GM21367 (cell line): ENCODE measurements around the gene LDLRAD4.

Experiments used
- ATAC-seq: cut with Tn5 transposase; IDR thresholded peaks from one replicate; pipeline ENCODE4 v1.9.1; 2021; ENCODE audit not compliant: unreplicated experiment

The LDLRAD4 gene

DNA sequence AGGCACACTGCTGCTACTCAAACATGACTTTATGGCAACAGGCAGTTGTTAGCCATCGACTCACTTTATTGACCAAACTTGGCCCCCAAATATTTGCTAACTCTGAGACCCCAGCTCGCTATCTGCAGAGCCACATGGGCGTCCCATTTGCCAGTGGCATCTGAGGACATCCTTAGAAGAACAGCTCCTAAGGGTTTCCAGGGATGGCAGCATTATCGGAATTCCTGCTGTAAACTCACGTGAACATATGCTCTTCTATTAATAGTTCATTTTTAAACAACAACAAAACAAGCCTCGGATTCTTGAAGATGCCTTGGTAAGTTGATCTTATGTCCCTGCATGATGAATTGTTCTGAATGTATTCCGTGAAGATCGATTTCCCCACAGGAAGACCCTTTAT is 181.0 kb downstream of the LDLRAD4 start:
- no peak for ATAC-seq

DNA sequence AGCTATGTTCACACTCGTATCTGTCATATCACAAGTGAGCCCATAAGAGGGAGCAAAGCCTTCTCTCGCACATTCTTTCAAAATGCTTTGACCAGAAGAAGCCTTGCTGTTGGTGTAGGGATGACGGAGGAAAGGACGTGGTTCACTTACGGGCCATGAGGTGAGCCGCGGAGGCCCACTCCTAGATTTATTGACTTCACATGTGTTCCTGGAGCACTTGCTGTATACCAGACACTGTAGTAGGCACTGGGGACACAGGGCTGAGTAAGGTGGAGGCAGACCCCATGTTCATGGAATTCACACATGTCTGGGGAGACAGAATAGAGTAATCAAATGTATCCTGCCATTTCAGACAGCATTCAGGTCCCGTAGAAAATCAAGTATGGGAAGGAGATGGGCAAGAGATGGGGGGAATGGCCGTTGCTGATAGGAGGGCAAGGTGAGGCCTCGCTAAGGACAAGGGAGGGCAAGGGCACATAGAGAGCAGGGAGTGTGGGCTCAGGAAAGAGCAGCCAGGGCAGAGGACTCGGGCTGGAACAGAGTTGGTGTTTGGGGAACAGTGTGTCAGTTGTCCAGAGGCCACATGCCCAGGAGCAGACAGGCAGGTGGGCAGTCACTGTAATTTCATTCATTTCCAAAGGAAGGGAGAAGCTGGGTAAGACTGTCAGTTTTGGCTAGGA is 182.2 kb downstream of the LDLRAD4 start:
- ATAC-seq = no peak

DNA sequence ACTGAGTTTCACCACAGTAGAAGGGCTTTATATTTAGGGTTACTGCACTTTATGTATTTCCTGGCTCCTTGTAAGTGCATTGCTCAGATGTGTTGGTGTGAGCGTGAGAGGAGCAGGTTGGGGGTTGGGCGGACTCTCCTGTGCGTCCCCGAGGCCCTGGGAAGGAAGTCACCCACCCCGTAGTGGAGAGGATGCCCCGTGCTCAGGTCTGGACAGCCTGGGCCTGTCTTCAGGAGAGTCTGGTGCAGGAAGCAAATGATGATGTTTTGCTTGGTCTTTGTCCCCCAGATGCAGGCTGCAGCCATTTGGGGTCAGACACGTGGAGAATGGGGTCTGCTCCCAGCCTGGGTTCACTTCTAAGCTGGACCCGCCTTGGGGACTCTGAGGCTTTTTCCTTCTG is 182.8 kb downstream of the LDLRAD4 start:
- ATAC-seq = no peak

DNA sequence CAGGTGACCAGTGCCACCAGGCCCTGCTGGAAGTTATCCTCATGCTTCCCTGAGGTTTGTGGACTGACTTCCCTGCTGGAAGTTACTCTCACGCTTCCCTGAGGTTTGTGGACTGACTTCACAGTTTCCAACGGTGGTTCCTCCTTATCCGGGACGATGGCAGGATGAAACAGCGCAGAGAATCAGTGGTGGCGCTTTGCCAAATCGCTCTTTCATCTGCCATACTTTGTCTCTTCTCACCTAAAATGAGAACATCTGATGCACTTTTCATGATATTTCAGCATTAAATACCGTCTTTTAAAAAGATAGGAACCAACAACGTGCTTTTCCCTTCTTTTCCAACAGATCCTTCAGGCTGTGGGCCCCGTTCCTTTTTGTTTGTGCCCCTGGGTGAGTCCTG is 183.3 kb downstream of the LDLRAD4 start:
- no peak for ATAC-seq

DNA sequence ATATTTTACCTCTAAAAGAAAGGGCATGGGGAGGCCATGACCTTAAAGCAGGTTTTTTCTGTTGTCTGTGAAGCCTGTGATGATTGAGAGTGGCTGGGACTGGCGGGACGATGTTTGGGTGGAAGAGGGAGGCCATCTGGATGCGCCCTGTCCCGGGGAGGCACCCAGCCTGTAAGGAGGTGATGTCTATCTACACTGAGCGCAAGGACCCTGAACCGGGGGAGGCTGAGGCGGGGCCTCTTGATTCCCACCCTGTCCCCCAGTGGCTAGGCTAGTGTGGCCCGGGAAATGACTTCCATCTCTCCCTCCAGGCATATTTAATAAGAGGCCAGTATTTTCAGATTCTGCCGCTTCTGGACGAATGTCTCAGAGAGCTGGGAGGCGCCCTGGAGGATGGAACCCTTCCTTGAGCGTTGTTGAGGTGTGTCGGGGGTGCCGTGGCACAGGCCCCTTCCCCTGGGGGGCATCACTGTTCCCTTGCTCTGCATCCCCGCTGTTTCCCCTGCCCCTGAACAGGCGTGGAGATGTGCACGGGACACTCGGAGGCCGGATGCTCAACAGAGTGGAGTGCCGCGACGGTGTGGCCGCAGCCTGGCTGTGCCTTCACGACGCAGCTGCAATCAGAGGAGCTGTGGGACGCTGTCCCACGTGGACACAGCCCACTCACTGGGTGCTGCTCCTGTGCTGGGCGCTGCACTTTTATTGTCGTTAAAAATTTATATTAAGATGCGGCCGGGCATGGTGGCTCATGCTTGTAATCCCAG is 185.4 kb downstream of the LDLRAD4 start:
- ATAC-seq = no peak

DNA sequence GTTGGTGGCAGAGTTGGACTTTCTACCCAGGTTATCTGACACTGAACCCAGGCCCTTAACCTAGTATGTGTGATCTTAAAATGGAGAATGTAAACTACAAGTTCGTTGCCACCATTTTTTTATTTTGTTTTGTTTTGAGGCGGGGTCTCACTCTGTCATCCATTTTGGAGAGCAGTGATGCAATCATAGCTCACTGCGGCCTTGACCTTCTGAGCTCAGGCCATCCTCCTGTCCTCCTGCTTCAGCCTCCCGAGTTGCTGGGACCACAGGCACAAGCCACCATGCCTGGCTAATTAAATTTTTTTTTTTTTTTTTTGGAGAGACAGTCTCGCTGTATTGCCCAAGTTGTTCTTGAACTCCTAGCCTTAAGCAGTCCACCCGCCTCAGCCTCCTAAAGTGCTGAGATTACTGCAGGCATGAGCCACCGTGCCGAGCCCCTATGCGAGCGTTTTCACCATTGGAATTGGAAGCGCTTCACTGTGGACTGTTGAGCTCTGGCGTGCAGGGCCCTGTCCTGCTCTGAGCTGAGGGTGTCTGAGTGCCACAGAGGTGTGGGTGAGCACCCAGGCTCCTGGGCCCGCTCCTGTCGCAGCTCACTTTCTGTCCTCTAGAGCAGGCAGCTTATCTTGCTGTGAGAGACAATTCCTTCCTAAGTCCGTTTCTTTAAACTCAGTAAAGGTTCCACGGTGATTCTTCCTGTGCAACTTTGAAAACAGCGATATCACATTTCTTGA is 186.9 kb downstream of the LDLRAD4 start:
- no peak for ATAC-seq

DNA sequence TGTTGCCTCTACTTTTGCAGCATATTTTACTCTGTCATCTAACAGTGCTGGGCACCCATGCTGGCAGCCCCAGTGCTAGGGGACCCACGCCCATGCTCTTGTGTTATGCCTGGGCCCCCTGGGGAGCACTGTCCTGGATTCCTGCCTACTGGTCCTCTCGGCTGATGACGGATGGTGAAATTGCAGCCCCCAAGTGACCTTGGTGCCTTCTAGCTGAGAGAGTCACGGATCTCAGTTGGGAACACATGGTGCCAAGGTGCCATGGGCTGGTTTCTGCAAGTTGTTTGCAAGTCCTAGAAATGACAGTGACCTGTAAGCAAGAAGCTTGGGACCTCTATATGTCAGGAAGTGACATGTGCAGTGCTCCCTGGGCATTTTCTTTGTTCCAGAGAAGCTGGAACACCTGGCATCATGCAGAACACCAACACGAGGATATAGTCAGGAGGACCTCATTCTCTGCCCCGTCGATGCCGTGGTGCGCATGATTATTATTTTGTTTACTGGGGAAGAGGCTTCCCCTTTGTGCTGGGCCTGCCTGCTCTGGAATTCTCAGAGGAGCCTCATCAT is 187.6 kb downstream of the LDLRAD4 start:
- ATAC-seq = no peak

DNA sequence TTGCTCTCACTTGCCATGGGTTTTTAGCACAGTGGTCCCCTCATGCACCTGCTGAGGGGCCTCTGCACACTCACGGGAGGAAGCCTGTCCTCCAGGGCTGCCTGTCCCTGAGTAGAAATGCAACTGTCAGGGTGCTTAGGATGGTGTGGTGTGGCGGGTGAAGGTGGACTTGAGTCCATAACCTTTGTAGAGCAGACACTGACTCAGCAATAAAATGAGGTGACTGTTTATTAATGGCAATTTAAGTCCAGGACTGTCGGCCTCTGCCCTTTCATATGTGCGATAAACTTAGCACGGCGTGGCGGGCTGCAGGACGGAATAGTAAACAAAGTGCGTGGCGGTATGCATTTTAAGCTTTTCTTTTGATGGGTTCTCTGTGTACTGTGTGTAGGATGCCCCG is 188.2 kb downstream of the LDLRAD4 start:
- ATAC-seq = no peak

DNA sequence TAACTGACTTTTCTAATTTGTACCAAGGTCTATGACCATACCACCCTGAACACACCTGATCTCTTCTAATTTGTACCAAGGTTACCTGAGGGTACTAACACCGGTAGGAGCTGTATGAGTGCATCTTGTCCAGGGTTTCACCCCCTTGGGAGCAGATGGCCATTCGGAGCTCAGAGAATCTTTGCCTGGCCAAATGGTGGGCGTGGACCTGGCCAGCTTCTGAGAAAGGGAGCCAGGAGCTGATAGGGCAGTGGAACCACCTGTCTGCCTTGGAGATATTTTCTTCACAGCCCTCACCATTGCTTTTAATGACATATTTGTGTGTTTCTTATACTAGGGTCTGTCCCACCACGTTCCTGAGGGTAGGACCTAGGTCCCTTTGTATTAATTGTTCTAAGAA is 188.9 kb downstream of the LDLRAD4 start:
- ATAC-seq = no peak

DNA sequence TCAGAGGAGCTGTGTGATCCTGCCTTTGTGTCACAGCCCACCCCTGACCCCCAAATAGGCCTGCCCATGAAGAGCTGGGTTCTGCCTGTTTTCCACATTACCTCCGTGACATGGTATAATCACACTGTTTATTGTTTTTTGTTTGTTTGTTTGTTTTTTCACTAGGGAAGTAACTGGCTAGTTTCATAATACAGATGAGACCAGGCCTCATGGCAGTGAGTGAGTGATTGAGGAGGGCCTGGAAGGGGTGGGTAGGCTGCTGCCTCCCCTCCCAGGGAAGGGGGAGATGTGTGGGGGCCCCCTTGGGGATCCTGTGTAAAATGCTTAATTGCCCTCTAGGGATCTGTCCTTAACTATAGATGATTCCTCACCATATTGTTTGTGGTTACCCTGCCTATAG is 190.5 kb downstream of the LDLRAD4 start:
- ATAC-seq = no peak

DNA sequence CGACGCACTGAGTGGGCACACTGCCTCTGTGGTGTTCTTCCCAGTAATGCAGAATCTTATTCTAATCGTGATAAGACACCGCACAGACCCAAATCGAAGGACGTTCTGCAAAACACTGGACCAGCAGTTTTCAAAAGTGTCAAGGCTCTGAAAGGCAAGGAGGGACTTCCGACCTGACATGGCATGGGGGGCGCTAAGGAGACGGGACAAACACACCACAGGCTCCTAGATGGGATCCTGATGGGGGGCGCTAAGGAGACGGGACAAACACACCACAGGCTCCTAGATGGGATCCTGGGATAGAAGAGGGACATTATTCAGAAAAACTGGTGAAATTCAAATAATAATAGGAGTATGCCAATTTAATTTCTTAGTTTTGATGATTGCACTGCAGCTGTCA is 191.4 kb downstream of the LDLRAD4 start:
- no peak for ATAC-seq

DNA sequence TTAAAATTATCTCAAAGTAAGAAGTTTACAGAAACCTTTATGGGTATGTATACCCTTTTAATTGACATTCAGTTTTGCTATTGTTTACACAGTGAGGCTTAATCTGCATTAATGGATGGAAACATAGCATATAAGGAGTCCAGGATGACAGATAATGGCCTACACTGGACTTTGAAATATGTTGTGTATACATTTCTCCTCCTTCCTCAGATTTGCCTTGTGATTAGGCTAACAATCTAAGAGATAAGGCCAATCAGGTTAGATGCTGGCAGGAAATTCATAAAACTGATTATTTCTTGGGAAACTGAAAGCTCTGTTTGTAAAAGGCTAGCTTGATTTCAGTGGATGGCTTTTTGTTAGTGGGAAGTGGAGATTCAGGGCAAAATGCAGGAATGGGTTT is 191.9 kb downstream of the LDLRAD4 start:
- no peak for ATAC-seq

DNA sequence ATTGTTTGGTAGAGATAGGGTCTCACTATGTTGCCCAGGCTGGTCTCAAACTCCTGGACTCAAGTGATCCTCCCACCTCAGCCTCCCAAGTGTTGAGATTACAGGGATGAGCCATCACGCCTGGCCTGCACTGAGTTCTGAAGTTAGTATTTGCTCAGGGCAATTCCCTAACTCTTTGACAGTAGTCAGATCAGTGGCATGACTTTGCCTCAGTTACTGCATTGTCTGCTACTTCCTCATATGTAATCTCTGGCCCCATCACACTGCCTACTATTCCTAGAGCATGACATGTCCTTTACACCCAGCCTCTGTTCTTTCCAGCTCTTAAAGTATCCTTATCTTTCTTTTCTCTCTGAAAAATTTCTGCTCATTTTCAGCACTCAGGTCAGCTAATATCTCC is 193.5 kb downstream of the LDLRAD4 start:
- no peak for ATAC-seq

DNA sequence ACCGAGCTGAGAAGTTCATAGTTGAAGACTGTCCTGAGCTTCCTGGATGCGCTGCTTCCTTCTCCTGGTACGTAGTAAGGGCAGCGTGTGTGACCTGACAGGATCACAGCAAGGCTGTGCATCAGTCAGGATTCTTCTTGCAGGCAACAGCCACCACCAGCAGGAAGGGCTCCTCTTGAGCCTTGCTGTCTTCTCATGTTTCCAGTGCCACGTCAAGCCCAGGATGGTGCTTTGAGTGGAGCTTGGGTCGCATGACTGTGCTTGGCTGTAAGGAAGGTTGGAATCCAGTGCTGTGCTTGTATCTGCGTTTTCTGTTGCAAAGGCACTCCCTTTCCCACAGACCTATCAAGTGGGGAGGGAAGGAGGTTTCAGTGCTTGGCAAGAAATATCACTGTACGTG is 194.3 kb downstream of the LDLRAD4 start:
- ATAC-seq = no peak

DNA sequence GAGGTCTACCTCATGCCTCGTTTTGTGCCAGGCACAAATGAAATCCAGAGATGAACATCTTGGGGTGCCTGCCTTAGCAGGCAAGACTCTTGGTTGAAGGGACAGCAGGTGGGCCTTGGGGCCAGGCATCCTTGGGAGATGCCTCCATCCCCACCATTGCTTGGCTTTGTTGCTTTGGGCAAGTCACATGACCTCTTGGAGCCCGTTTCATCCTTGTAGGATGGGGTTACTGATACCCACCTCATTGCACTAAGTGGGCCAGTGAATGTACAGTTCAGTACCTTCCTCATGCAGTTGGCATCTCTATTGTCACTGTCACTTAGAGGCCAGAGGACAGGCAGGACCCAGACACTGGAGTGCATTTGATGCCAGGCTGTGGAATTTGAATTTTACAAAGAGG is 195.5 kb downstream of the LDLRAD4 start:
- ATAC-seq = no peak

DNA sequence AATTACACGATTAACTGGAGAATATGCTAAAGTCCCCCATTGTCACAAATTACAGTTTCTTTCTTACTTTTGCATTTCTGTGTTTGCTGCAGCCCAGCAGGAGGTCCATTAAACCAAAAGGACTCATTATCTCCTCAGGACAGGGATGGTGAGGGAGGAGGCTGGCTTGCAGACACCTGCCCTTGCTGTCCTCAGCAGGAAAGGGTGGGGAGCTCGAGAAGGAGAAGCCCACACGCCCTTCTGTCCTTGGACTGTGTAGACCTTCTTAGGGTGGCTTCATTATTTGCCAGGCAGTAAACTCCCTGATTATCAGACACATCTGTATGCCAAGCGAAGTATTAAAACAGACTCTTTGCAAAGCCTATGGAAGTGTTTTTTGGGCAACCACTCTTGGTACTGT is 196.0 kb downstream of the LDLRAD4 start:
- ATAC-seq = no peak

DNA sequence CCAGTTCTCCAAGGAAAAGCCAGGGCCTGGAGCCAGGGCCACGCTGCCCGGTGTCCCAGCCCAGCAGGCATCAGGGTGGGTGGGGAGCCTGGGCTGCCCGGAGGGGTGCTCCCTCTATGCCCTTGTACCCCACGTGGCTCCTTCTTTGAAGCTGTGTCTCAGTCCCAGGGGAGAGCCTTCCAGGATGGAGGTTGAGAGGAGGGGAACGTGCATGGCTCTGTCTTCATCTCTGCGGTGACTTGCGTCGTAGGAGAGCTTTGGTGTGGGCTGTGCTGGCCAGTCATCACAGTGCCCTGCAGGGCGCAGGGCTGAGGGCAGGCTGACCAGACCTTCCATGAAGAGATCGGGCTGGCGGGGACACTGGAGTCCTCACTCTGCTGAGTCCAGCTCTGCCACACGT is 197.2 kb downstream of the LDLRAD4 start:
- ATAC-seq = no peak

DNA sequence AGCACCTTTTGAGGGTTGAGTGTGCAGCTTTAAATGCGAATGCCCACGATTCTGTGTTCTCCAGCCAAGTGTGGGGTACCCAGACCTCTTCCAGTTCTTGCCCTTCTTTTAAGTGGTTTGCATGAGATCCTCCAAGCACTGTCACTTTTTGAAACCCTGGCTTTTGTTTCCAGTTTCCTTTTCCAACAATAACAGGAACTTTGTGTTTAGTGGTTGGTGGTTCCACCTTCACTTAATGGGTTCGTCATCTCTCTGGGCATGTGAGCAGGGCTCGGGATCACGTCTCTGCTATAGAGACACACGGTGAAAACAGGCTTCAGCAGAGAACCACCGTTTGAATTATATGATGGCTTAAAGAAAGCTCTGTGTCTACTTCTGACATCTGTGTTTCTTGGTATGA is 197.6 kb downstream of the LDLRAD4 start:
- ATAC-seq = no peak

DNA sequence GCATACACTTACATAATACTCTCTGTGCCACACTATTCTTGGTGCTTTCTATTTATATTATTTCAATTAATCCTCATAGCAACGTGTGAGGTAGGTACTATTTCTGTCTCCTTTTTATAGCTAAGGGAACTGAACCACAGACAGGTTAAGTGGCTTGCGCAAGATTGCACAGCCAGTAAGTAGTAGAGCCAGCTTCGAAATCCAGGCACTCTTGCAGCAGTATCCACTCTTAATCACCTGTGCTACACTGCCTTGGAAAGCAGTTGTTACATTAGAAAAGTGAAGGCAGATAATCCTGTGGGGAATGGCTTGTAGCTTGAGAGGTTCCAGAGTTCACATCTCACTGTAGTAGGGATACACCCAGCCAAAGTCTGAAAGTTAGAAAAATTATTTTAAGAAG is 198.3 kb downstream of the LDLRAD4 start:
- ATAC-seq = no peak

DNA sequence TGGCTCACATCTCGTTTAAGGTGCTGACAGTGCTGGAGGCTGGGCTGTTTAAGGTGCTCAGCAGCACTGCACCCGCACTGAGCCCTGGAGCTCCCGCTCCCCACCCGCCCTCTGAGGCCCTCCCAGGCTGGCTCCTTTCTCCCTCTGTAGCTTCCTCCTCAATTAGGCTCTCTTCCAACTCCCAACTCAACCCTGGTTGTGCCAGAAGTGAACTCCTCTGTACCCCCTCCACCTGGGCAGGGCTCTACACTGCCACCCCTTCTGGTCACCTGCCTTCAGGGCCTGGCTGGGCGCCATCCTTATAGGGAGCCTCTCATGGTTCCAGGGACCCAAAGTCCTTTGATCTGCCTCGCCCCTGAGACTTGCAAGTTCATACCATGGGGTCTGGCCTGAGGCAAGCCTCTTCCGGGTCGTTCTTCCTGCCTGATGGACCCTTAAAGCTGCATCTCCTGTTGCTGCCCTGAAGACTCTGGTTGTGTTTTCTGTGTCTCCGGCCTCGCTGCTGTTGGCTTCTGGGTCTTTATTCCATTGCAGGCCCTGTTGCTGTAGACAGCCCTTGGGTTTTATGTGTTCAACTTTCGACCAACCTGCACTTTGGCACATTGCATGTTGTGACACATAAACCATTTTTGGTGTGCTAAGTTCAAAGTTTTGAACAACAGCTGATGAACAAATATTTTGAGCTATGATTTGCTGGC is 199.6 kb downstream of the LDLRAD4 start:
- no peak for ATAC-seq

DNA sequence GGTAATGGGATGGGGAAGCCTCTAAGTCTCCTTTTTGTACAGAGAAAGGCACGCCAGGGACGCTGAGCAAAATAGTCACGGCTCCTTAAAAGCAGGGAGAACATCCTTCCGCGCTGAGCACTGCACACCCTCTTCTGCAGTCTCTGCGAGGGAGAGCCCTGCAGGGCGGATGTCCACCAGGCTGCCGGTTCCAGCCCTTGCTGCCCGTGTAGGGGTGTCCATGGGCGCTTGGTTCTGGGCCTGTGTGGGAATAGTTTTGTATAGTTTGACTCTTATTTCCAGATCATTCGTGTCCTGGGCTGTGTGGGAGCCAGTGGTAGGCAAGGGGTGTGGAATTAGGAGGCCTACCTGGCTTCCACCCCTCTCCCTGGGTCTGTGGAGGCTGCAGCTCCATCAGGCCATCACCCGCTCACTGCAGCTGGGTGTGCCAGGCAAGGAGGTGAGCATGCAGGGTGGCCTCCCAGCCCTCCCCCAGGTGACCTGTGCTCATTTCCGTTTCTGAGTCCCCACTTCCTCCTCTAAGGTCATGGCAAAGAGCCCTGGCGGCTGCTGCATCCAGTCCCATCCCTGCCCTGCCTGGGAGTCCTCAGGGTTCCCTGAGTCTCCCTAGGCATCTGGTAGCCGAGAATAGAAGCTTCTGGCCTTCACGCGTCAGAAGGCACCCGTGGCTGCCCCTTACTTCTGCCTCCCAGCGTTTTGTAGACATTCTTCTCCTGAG is 202.6 kb downstream of the LDLRAD4 start:
- no peak for ATAC-seq
